Measurements from ENCODE around the gene SLC16A12. TPM values are rescaled to one million over a fixed set of nuclear protein-coding genes. Genes with fewer than 3 reads are reported as not detected.
A peak's percentile ranks its signal among the peaks of the same experiment; 100 is the strongest.

SLC16A12 gene
- total and polyA plus RNA-seq, 4 donors, result 0.03 to 10.7 (median 0.94) TPM

DNA sequence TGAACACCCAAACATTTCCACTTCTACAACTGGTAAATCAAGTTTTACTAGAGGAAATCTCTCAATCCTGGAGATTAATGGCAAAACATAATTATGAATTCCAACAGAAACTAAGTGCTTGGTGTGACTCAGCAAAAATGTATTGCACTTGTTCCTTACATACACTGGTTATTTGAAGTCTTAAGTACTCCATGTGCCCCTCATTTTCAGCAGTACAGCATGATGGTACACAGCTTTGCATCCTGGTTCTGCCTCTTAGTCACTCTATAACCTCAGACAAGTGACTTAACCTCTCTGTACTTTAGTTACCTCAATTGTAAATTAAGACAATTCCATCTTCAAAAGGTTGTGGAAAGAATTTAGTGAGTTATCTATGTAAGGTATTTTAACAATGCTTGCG is 12.9 kb downstream of the SLC16A12 start:
- WGBS, result 89% methylated on average over 1 of the region's 1 CpG
- H3K27ac ChIP-seq (ENCODE audit: low read depth in 1 of 2, low read length in 2 of 2), result no peak overlapping the region
- DNase-seq (ENCODE audit: low spot score), result no peak
- H3K4me1 ChIP-seq (ENCODE audit: control insufficient read depth in 4 of 4, insufficient read depth in 4 of 4, low read length in 3 of 4), result peaks cover 0 to 8% (median 0%) of the 10 kb centered on the region in 4 donors
- H3K27me3 ChIP-seq (ENCODE audit: control insufficient read depth in 4 of 4, insufficient read depth in 4 of 4, low read length in 3 of 4), result no peaks in the 10 kb centered on the region
- no peaks in the 10 kb centered on the region for H3K36me3 ChIP-seq (ENCODE audit: control insufficient read depth in 4 of 4, insufficient read depth in 3 of 4, low read depth in 1 of 4, low read length in 3 of 4)
- no peak overlapping the region for H3K4me3 ChIP-seq (ENCODE audit: low read depth in 1 of 3, low read length in 3 of 3)
- H3K9ac ChIP-seq (ENCODE audit: low read depth in 1 of 2, low read length in 2 of 2), result no peak overlapping the region
- TF ChIP-seq ZBTB33 (IDR thresholded peaks at IDR 0.05) (no peak), FOXA1 (IDR thresholded peaks at IDR 0.05) (no peak), REST (IDR thresholded peaks at IDR 0.05) (no peak), MAX (IDR thresholded peaks at IDR 0.05) (no peak), JUND (IDR thresholded peaks at IDR 0.05) (no peak), YY1 (IDR thresholded peaks at IDR 0.05) (no peak)
- TF ChIP-seq, protein P1, sequence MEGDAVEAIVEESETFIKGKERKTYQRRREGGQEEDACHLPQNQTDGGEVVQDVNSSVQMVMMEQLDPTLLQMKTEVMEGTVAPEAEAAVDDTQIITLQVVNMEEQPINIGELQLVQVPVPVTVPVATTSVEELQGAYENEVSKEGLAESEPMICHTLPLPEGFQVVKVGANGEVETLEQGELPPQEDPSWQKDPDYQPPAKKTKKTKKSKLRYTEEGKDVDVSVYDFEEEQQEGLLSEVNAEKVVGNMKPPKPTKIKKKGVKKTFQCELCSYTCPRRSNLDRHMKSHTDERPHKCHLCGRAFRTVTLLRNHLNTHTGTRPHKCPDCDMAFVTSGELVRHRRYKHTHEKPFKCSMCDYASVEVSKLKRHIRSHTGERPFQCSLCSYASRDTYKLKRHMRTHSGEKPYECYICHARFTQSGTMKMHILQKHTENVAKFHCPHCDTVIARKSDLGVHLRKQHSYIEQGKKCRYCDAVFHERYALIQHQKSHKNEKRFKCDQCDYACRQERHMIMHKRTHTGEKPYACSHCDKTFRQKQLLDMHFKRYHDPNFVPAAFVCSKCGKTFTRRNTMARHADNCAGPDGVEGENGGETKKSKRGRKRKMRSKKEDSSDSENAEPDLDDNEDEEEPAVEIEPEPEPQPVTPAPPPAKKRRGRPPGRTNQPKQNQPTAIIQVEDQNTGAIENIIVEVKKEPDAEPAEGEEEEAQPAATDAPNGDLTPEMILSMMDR (IDR thresholded peaks at IDR 0.05; ENCODE audit: low read depth, low read length, missing input control), result no peak
- no peaks in the 10 kb centered on the region for H3K9me3 ChIP-seq (ENCODE audit: control insufficient read depth in 4 of 4, low read length in 3 of 4)

- peak; percentile 42 for TF ChIP-seq NR2F2 (IDR thresholded peaks at IDR 0.05)
- no peak for TF ChIP-seq REST (IDR thresholded peaks at IDR 0.05)
- DNase-seq (ENCODE audit: low spot score), result no peak
- H3K27ac ChIP-seq (ENCODE audit: low read depth in 1 of 2, low read length in 2 of 2), result no peak overlapping the region
- H3K36me3 ChIP-seq (ENCODE audit: control insufficient read depth in 4 of 4, insufficient read depth in 3 of 4, low read depth in 1 of 4, low read length in 3 of 4), result no peaks in the 10 kb centered on the region
- H3K4me3 ChIP-seq (ENCODE audit: low read depth in 1 of 3, low read length in 3 of 3), result no peak overlapping the region
- H3K4me1 ChIP-seq (ENCODE audit: control insufficient read depth in 4 of 4, insufficient read depth in 4 of 4, low read length in 3 of 4), result peaks cover 0 to 12% (median 1%) of the 10 kb centered on the region in 4 donors
- no peaks in the 10 kb centered on the region for H3K9me3 ChIP-seq (ENCODE audit: control insufficient read depth in 4 of 4, low read length in 3 of 4)
- H3K27me3 ChIP-seq (ENCODE audit: control insufficient read depth in 4 of 4, insufficient read depth in 4 of 4, low read length in 3 of 4), result no peaks in the 10 kb centered on the region
- WGBS, result 72% methylated on average over 2 of the region's 2 CpGs
- no peak overlapping the region for H3K9ac ChIP-seq (ENCODE audit: low read depth in 1 of 2, low read length in 2 of 2)
Measured at GRCh38 chr10:89521368-89521767, 14.0 kb downstream of the SLC16A12 start.

Measured in liver (tissue), 9 donors.